ENCODE data around the gene ARMC9.

The ARMC9 gene

GRCh38 chr2:231189171-231189530 is 9.3 kb upstream of the ARMC9 start:
- H3K36me3 ChIP-seq: no peaks in the 10 kb centered on the region
- H3K9me3 ChIP-seq: no peaks in the 10 kb centered on the region
- H3K27ac ChIP-seq: peak overlapping the region; percentile 98 to 99
- no peaks in the 10 kb centered on the region for H3K27me3 ChIP-seq
- intact Hi-C loops (cut with DNase I; ENCODE audit: low total_unique reads): no loop called here
- DNase-seq: no peak
- H3K4me3 ChIP-seq: no peak overlapping the region
- peaks cover 0 to 88% (median 64%) of the 10 kb centered on the region in 4 donors for H3K4me1 ChIP-seq
- TF ChIP-seq CTCF (IDR thresholded peaks at IDR 0.05): no peak

- peak; percentile 81 to 94 for DNase-seq
- no peaks in the 10 kb centered on the region for H3K9me3 ChIP-seq
- TF ChIP-seq CTCF (IDR thresholded peaks at IDR 0.05): no peak
- peak overlapping the region; percentile 48 to 58 for H3K4me3 ChIP-seq
- peaks cover 0 to 81% (median 63%) of the 10 kb centered on the region in 4 donors for H3K4me1 ChIP-seq
- no peaks in the 10 kb centered on the region for H3K27me3 ChIP-seq
- H3K36me3 ChIP-seq: no peaks in the 10 kb centered on the region
- intact Hi-C loops (cut with DNase I; ENCODE audit: low total_unique reads): loop anchor here (5.0 kb wide), 1 partner anchor 88 kb away; no protein-coding TSS in a partner anchor
- peak overlapping the region; percentile 98 to 99 for H3K27ac ChIP-seq
These were observed 8.6 kb upstream of the ARMC9 start for GRCh38 chr2:231189571-231190495.

- Histone ChIP-seq H3K4me1 (peaks cover 0 to 73% (median 55%) of the 10 kb centered on the region in 4 donors), H3K36me3 (no peaks in the 10 kb centered on the region), H3K27me3 (no peaks in the 10 kb centered on the region), H3K4me3 (peak overlapping the region; percentile 48 to 58), H3K9me3 (no peaks in the 10 kb centered on the region), H3K27ac (peak overlapping the region; percentile 98 to 99)
- peak; percentile 68 to 92 for DNase-seq
- peak; percentile 3 to 20 for TF ChIP-seq CTCF (IDR thresholded peaks at IDR 0.05)
- intact Hi-C loops (cut with DNase I; ENCODE audit: low total_unique reads): loop anchor here (5.0 kb wide), 1 partner anchor 88 kb away; no protein-coding TSS in a partner anchor
These were observed 7.8 kb upstream of the ARMC9 start for GRCh38 chr2:231190531-231191197.

GRCh38 chr2:231191896-231192872 is 6.2 kb upstream of the ARMC9 start:
- Histone ChIP-seq H3K36me3 (no peaks in the 10 kb centered on the region), H3K9me3 (no peaks in the 10 kb centered on the region), H3K27me3 (no peaks in the 10 kb centered on the region), H3K27ac (peak overlapping the region; percentile 98 to 99), H3K4me1 (peaks cover 0 to 58% (median 44%) of the 10 kb centered on the region in 4 donors), H3K4me3 (no peak overlapping the region)
- peak; percentile 92 for DNase-seq
- peak; percentile 81 to 89 for TF ChIP-seq CTCF (IDR thresholded peaks at IDR 0.05)
- intact Hi-C loops (cut with DNase I; ENCODE audit: low total_unique reads): loop anchor here (5.0 kb wide), 1 partner anchor 90 kb away; no protein-coding TSS in a partner anchor

GRCh38 chr2:231193216-231193615 is 5.2 kb upstream of the ARMC9 start:
- DNase-seq: no peak
- Histone ChIP-seq H3K36me3 (no peaks in the 10 kb centered on the region), H3K4me3 (no peak overlapping the region), H3K4me1 (peaks cover 0 to 51% (median 39%) of the 10 kb centered on the region in 4 donors), H3K27me3 (no peaks in the 10 kb centered on the region), H3K27ac (peak overlapping the region; percentile 98 to 99), H3K9me3 (no peaks in the 10 kb centered on the region)
- intact Hi-C loops (cut with DNase I; ENCODE audit: low total_unique reads): loop anchor here (5.0 kb wide), 1 partner anchor 91 kb away; no protein-coding TSS in a partner anchor
- TF ChIP-seq CTCF (IDR thresholded peaks at IDR 0.05): no peak
